Activated CD4-positive, alpha-beta memory T cell treated with anti-CD3 and anti-CD28 coated beads, Interleukin-2, amount 10 ng/mL, durations not matched to agents 7 days and 5 days (primary cell): ENCODE measurements around the gene CASP3. TPM values are rescaled to one million over a fixed set of nuclear protein-coding genes. Genes with fewer than 3 reads are reported as not detected.

Experiments
- CTCF ChIA-PET: fragments of 350-600 bp; sonication (Branson Sonifier 250); formaldehyde crosslinking; loops from one replicate; lab custom pipeline; 2021; ENCODE audit warnings: antibody characterized with exemption, inconsistent platforms; lab: Charles Lee
- POLR2A ChIA-PET: fragments of 350-600 bp; sonication (Branson Sonifier 250); formaldehyde crosslinking; loops from one replicate; lab custom pipeline; 2021; ENCODE audit warnings: antibody characterized with exemption; lab: Charles Lee
- DNase-seq: peaks from one replicate; pipeline ENCODE4 v3.0.0-alpha.2; 2020
- H3K27ac Mint-ChIP-seq: one replicate; pipeline ENCODE4 v1.8.0; 2021; ENCODE audit warnings: mild to moderate bottlenecking, mixed read lengths
- H3K27me3 Mint-ChIP-seq: one replicate; pipeline ENCODE4 v1.8.0; 2021; ENCODE audit warnings: mixed read lengths
- H3K36me3 Mint-ChIP-seq: one replicate; pipeline ENCODE4 v1.8.0; 2021; ENCODE audit warnings: low read depth, mixed read lengths
- H3K4me1 Mint-ChIP-seq: one replicate; pipeline ENCODE4 v1.8.0; 2021; ENCODE audit warnings: mixed read lengths
- H3K4me3 Mint-ChIP-seq: one replicate; pipeline ENCODE4 v1.8.0; 2021; ENCODE audit warnings: mild to moderate bottlenecking, mixed read lengths
- H3K9me3 Mint-ChIP-seq: one replicate; pipeline ENCODE4 v1.8.0; 2021; ENCODE audit warnings: mixed read lengths
- total RNA-seq, 2 experiments: library from RNA; stranded (reverse); gene quantifications; one replicate each; pipeline ENCODE4 v1.2.3, GENCODE V29; 2021

The CASP3 gene
- total RNA-seq, 2 experiments from 2014 or later, result 71.4 to 77.1 TPM

GRCh38 chr4:184675821-184676492 lies 26.7 kb upstream of the CASP3 start:
- H3K4me3 Mint-ChIP-seq, result no peak overlapping the region
- peaks cover 2% of the 10 kb centered on the region for H3K4me1 Mint-ChIP-seq
- no peak for DNase-seq
- H3K9me3 Mint-ChIP-seq, result no peaks in the 10 kb centered on the region
- ChIA-PET CTCF (no interaction called here), POLR2A (interaction anchor here (1.0 to 1.7 kb wide), 2 partner anchors 26 to 44 kb away, joined by 3 to 5 read pairs; no protein-coding TSS in a partner anchor)
- H3K27me3 Mint-ChIP-seq, result no peaks in the 10 kb centered on the region
- H3K36me3 Mint-ChIP-seq, result peaks cover 24% of the 10 kb centered on the region
- H3K27ac Mint-ChIP-seq, result no peak overlapping the region

GRCh38 chr4:184675018-184675417 lies 25.8 kb upstream of the CASP3 start:
- H3K4me3 Mint-ChIP-seq, result no peak overlapping the region
- ChIA-PET POLR2A (interaction anchor here (1.0 to 1.7 kb wide), 2 partner anchors 25 to 45 kb away, joined by 3 to 5 read pairs; no protein-coding TSS in a partner anchor), CTCF (no interaction called here)

GRCh38 chr4:184674011-184674410 lies 24.8 kb upstream of the CASP3 start:
- Mint-ChIP-seq H3K4me1 (peaks cover 13% of the 10 kb centered on the region), H3K27me3 (no peaks in the 10 kb centered on the region), H3K9me3 (no peaks in the 10 kb centered on the region), H3K4me3 (no peak overlapping the region), H3K36me3 (peaks cover 27% of the 10 kb centered on the region), H3K27ac (no peak overlapping the region)
- CTCF ChIA-PET, result no interaction called here
- POLR2A ChIA-PET, result no interaction called here
- DNase-seq, result no peak

More at GRCh38 chr4:184675018-184675417, 25.8 kb upstream of the CASP3 start:
- H3K27me3 Mint-ChIP-seq, result no peaks in the 10 kb centered on the region
- DNase-seq, result no peak
- peaks cover 24% of the 10 kb centered on the region for H3K36me3 Mint-ChIP-seq
- H3K27ac Mint-ChIP-seq, result no peak overlapping the region
- peaks cover 5% of the 10 kb centered on the region for H3K4me1 Mint-ChIP-seq
- no peaks in the 10 kb centered on the region for H3K9me3 Mint-ChIP-seq

GRCh38 chr4:184672741-184673140 lies 23.5 kb upstream of the CASP3 start:
- Mint-ChIP-seq H3K9me3 (no peaks in the 10 kb centered on the region), H3K4me1 (peaks cover 26% of the 10 kb centered on the region), H3K4me3 (no peak overlapping the region), H3K36me3 (peaks cover 39% of the 10 kb centered on the region), H3K27me3 (no peaks in the 10 kb centered on the region), H3K27ac (no peak overlapping the region)
- POLR2A ChIA-PET, result no interaction called here
- DNase-seq, result no peak
- CTCF ChIA-PET, result no interaction called here

GRCh38 chr4:184671101-184671500 lies 21.9 kb upstream of the CASP3 start:
- CTCF ChIA-PET, result no interaction called here
- Mint-ChIP-seq H3K9me3 (no peaks in the 10 kb centered on the region), H3K36me3 (peaks cover 53% of the 10 kb centered on the region), H3K4me1 (peaks cover 36% of the 10 kb centered on the region), H3K27ac (no peak overlapping the region), H3K4me3 (no peak overlapping the region), H3K27me3 (no peaks in the 10 kb centered on the region)
- POLR2A ChIA-PET, result no interaction called here
- no peak for DNase-seq

- POLR2A ChIA-PET, result interaction anchor here (1.1 to 2.9 kb wide), 12 partner anchors 9 to 195 kb away, joined by 3 to 37 read pairs (median 5); partner anchors contain the start of genes CASP3, CENPU, IRF2 and PRIMPOL
- peak overlapping the region; percentile 66 for H3K27ac Mint-ChIP-seq
- no peaks in the 10 kb centered on the region for H3K27me3 Mint-ChIP-seq
- peaks cover 52% of the 10 kb centered on the region for H3K36me3 Mint-ChIP-seq
- CTCF ChIA-PET, result interaction anchor here (1.6 to 1.7 kb wide), 3 partner anchors 9 to 405 kb away, joined by 4 to 17 read pairs (median 9); partner anchors contain the start of genes CASP3 and PRIMPOL
- no peak overlapping the region for H3K4me3 Mint-ChIP-seq
- H3K9me3 Mint-ChIP-seq, result no peaks in the 10 kb centered on the region
- H3K4me1 Mint-ChIP-seq, result peaks cover 36% of the 10 kb centered on the region
- no peak for DNase-seq
Observed at GRCh38 chr4:184669251-184669650, 20.0 kb upstream of the CASP3 start.

GRCh38 chr4:184668511-184669114 lies 19.4 kb upstream of the CASP3 start:
- POLR2A ChIA-PET, result interaction anchor here (0.9 to 2.9 kb wide), 17 partner anchors 9 to 248 kb away, joined by 3 to 37 read pairs (median 4); partner anchors contain the start of genes CASP3, CENPU, IRF2 and PRIMPOL
- H3K36me3 Mint-ChIP-seq, result peaks cover 47% of the 10 kb centered on the region
- peaks cover 36% of the 10 kb centered on the region for H3K4me1 Mint-ChIP-seq
- no peaks in the 10 kb centered on the region for H3K9me3 Mint-ChIP-seq
- H3K27ac Mint-ChIP-seq, result peak overlapping the region; percentile 94
- DNase-seq, result peak; percentile 36
- H3K4me3 Mint-ChIP-seq, result peak overlapping the region; percentile 37
- H3K27me3 Mint-ChIP-seq, result no peaks in the 10 kb centered on the region
- CTCF ChIA-PET, result interaction anchor here (1.6 to 1.7 kb wide), 3 partner anchors 10 to 405 kb away, joined by 4 to 17 read pairs (median 9); partner anchors contain the start of genes CASP3 and PRIMPOL

- Mint-ChIP-seq H3K27me3 (no peaks in the 10 kb centered on the region), H3K27ac (peak overlapping the region; percentile 94), H3K4me1 (peaks cover 36% of the 10 kb centered on the region), H3K4me3 (no peak overlapping the region), H3K9me3 (no peaks in the 10 kb centered on the region), H3K36me3 (peaks cover 46% of the 10 kb centered on the region)
- CTCF ChIA-PET, result interaction anchor here (0.5 to 1.7 kb wide), 4 partner anchors 10 to 404 kb away, joined by 3 to 17 read pairs (median 6); partner anchors contain the start of genes CASP3 and PRIMPOL
- POLR2A ChIA-PET, result interaction anchor here (0.9 to 2.9 kb wide), 16 partner anchors 8 to 248 kb away, joined by 3 to 37 read pairs (median 4); partner anchors contain the start of genes CASP3, CENPU, IRF2 and PRIMPOL
- no peak for DNase-seq
Observed at GRCh38 chr4:184668096-184668495, 18.8 kb upstream of the CASP3 start.

- ChIA-PET CTCF (interaction anchor here (1.2 kb wide), 1 partner anchor 18 kb away, joined by 4 read pairs; no protein-coding TSS in a partner anchor), POLR2A (interaction anchor here (1.7 to 4.6 kb wide), 2 partner anchors 18 to 67 kb away, joined by 5 to 20 read pairs; partner anchors contain the start of genes CASP3 and CENPU)
- no peaks in the 10 kb centered on the region for H3K9me3 Mint-ChIP-seq
- no peak overlapping the region for H3K4me3 Mint-ChIP-seq
- no peak for DNase-seq
- H3K27ac Mint-ChIP-seq, result peak overlapping the region; percentile 58
- peaks cover 36% of the 10 kb centered on the region for H3K4me1 Mint-ChIP-seq
- H3K27me3 Mint-ChIP-seq, result no peaks in the 10 kb centered on the region
- peaks cover 37% of the 10 kb centered on the region for H3K36me3 Mint-ChIP-seq
Observed at GRCh38 chr4:184666670-184667069, 17.4 kb upstream of the CASP3 start.

- no peak for DNase-seq
- ChIA-PET POLR2A (interaction anchor here (1.2 to 4.6 kb wide), 3 partner anchors 8 to 69 kb away, joined by 3 to 20 read pairs (median 4); partner anchors contain the start of genes CENPU and PRIMPOL), CTCF (no interaction called here)
- Mint-ChIP-seq H3K27me3 (no peaks in the 10 kb centered on the region), H3K4me3 (no peak overlapping the region), H3K36me3 (peaks cover 42% of the 10 kb centered on the region), H3K27ac (no peak overlapping the region), H3K9me3 (no peaks in the 10 kb centered on the region), H3K4me1 (peaks cover 30% of the 10 kb centered on the region)
Observed at GRCh38 chr4:184664445-184665210, 15.4 kb upstream of the CASP3 start.

GRCh38 chr4:184662236-184662635 lies 13.0 kb upstream of the CASP3 start:
- Mint-ChIP-seq H3K27me3 (no peaks in the 10 kb centered on the region), H3K4me1 (peaks cover 9% of the 10 kb centered on the region), H3K36me3 (peaks cover 27% of the 10 kb centered on the region), H3K4me3 (no peak overlapping the region), H3K9me3 (no peaks in the 10 kb centered on the region), H3K27ac (no peak overlapping the region)
- POLR2A ChIA-PET, result interaction anchor here (1.2 to 1.6 kb wide), 4 partner anchors 12 to 188 kb away, joined by 3 to 6 read pairs (median 6); partner anchors contain the start of genes CASP3, CENPU, IRF2 and PRIMPOL
- CTCF ChIA-PET, result interaction anchor here (0.7 to 1.5 kb wide), 4 partner anchors 13 to 398 kb away, joined by 3 to 7 read pairs (median 4); partner anchors contain the start of genes CASP3 and PRIMPOL
- no peak for DNase-seq

- ChIA-PET POLR2A (interaction anchor here (2.7 kb wide), 1 partner anchor 11 kb away, joined by 12 read pairs; the partner anchor contains the start of genes CASP3 and PRIMPOL), CTCF (interaction anchor here (0.8 to 1.3 kb wide), 2 partner anchors 18 to 68 kb away, joined by 3 read pairs; no protein-coding TSS in a partner anchor)
- H3K4me3 Mint-ChIP-seq, result no peak overlapping the region
- peaks cover 25% of the 10 kb centered on the region for H3K36me3 Mint-ChIP-seq
- no peak for DNase-seq
- no peaks in the 10 kb centered on the region for H3K4me1 Mint-ChIP-seq
- H3K27me3 Mint-ChIP-seq, result no peaks in the 10 kb centered on the region
- no peaks in the 10 kb centered on the region for H3K9me3 Mint-ChIP-seq
- no peak overlapping the region for H3K27ac Mint-ChIP-seq
Observed at GRCh38 chr4:184660978-184661377, 11.7 kb upstream of the CASP3 start.
